B cell (primary cell): ENCODE data around the gene STX18.

ENCODE experiments used
- EZH2 ChIP-seq: IDR thresholded peaks from 2 replicates; pipeline ENCODE4 v1.6.1; 2012; ENCODE audit warnings: borderline replicate concordance, low read depth, mild to moderate bottlenecking, moderate library complexity, low read length; ENCODE audit not compliant: insufficient read depth, poor library complexity, severe bottlenecking
- TF ChIP-seq, protein P1 (sequence below): fragments of 200-600 bp; IDR thresholded peaks from one replicate; pipeline ENCODE4 v1.8.0; 2022; ENCODE audit warnings: antibody characterized with exemption, mild to moderate bottlenecking

DNA sequence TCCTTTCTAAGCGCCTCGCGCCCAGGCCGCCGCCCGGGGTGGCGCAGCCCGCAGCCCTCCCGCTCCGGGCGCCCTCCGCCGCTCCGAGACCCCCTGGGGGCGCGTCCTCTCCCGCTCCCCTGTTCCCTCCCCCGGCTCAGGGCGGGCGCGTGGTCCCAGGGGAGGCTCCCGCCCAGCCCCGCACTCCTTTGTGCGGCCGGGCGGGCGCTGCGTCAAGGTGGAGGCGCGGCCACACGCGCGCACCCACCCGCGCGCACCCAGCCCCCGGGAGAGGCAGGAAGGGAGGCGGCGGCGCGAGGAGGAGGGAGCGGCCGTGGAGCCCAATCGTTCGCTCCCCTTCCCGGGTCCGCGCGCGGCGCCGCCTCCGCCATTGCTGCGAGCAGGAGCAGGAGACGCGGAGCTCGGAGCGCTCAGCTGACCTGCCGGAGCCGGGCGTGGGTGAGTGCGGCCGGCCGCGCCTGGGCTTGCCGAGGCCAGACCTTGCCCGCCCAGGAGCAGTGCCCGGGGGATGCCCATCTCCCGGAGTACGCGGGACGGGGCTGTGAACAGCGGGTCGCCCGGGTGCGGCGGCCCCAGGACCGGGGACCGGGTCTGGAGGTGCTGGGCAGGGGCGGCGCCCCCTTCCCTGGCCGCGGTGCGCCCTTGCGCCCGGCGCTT, 155.0 kb downstream of the STX18 start, which contains the start of gene NSG1:
- TF ChIP-seq, protein P1, sequence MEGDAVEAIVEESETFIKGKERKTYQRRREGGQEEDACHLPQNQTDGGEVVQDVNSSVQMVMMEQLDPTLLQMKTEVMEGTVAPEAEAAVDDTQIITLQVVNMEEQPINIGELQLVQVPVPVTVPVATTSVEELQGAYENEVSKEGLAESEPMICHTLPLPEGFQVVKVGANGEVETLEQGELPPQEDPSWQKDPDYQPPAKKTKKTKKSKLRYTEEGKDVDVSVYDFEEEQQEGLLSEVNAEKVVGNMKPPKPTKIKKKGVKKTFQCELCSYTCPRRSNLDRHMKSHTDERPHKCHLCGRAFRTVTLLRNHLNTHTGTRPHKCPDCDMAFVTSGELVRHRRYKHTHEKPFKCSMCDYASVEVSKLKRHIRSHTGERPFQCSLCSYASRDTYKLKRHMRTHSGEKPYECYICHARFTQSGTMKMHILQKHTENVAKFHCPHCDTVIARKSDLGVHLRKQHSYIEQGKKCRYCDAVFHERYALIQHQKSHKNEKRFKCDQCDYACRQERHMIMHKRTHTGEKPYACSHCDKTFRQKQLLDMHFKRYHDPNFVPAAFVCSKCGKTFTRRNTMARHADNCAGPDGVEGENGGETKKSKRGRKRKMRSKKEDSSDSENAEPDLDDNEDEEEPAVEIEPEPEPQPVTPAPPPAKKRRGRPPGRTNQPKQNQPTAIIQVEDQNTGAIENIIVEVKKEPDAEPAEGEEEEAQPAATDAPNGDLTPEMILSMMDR = no peak
- TF ChIP-seq EZH2 = no peak
